Upper lobe of left lung (tissue), 4 donors: Measurements from ENCODE around the gene FAM107A.

Experiments
- CTCF ChIP-seq, 6 experiments: fragments of 450-650 bp in 4 of 6; fragments of 200-600 bp in 2 of 6; sonication (generic) in 2 of 6; IDR thresholded peaks; one replicate each; pipeline ENCODE4 v1.5.1; 2016 to 2019; ENCODE audit warnings: antibody characterized with exemption in 6 of 6
- POLR2AphosphoS5 ChIP-seq, 2 donors: sonication (generic); formaldehyde crosslinking; IDR thresholded peaks; one replicate each; pipeline ENCODE4 v1.5.1; 2017; ENCODE audit warnings: antibody characterized with exemption in 2 of 2

GRCh38 chr3:58555203-58555602 lies 22.0 kb downstream of the FAM107A start:
- TF ChIP-seq CTCF (IDR thresholded peaks at IDR 0.05) (no peak), POLR2AphosphoS5 (IDR thresholded peaks at IDR 0.05) (no peak)
